Measurements from ENCODE around the gene IL1RAPL1. TPM values are rescaled to one million over a fixed set of nuclear protein-coding genes. Genes with fewer than 3 reads are reported as not detected.

Gene IL1RAPL1
- total RNA-seq, 1 experiment from 2014 or later, result 3.2 TPM

- peak; percentile 73 for DNase-seq (ENCODE audit: low read depth)
Observed at GRCh38 chrX:29419774-29420553, 832.7 kb downstream of the IL1RAPL1 start.

GRCh38 chrX:29422034-29422433 lies 834.8 kb downstream of the IL1RAPL1 start:
- no peak for DNase-seq (ENCODE audit: low read depth)

GRCh38 chrX:29431895-29432294 lies 844.6 kb downstream of the IL1RAPL1 start:
- peak; percentile 9 for DNase-seq (ENCODE audit: low read depth)

GRCh38 chrX:29432534-29432933 lies 845.3 kb downstream of the IL1RAPL1 start:
- DNase-seq (ENCODE audit: low read depth), result no peak

GRCh38 chrX:29434939-29435338 lies 847.7 kb downstream of the IL1RAPL1 start:
- DNase-seq (ENCODE audit: low read depth), result no peak

- peak; percentile 72 for DNase-seq (ENCODE audit: low read depth)
Observed at GRCh38 chrX:29435396-29435795, 848.1 kb downstream of the IL1RAPL1 start.

- no peak for DNase-seq (ENCODE audit: low read depth)
Observed at GRCh38 chrX:29447867-29448266, 860.6 kb downstream of the IL1RAPL1 start.

GRCh38 chrX:29453333-29453732 lies 866.1 kb downstream of the IL1RAPL1 start:
- peak; percentile 31 for DNase-seq (ENCODE audit: low read depth)

- DNase-seq (ENCODE audit: low read depth), result no peak
Observed at GRCh38 chrX:29455702-29456101, 868.5 kb downstream of the IL1RAPL1 start.

GRCh38 chrX:29461039-29461438 lies 873.8 kb downstream of the IL1RAPL1 start:
- DNase-seq (ENCODE audit: low read depth), result peak; percentile 40

- DNase-seq (ENCODE audit: low read depth), result no peak
Observed at GRCh38 chrX:29466456-29466855, 879.2 kb downstream of the IL1RAPL1 start.

- no peak for DNase-seq (ENCODE audit: low read depth)
Observed at GRCh38 chrX:29468911-29469494, 881.8 kb downstream of the IL1RAPL1 start.

GRCh38 chrX:29470030-29470429 lies 882.8 kb downstream of the IL1RAPL1 start:
- DNase-seq (ENCODE audit: low read depth), result peak; percentile 26

- no peak for DNase-seq (ENCODE audit: low read depth)
Observed at GRCh38 chrX:29471829-29472228, 884.6 kb downstream of the IL1RAPL1 start.

GRCh38 chrX:29477878-29478277 lies 890.6 kb downstream of the IL1RAPL1 start:
- DNase-seq (ENCODE audit: low read depth), result no peak

GRCh38 chrX:29478336-29479069 lies 891.3 kb downstream of the IL1RAPL1 start:
- peak; percentile 72 for DNase-seq (ENCODE audit: low read depth)

- DNase-seq (ENCODE audit: low read depth), result no peak
Observed at GRCh38 chrX:29487214-29487613, 900.0 kb downstream of the IL1RAPL1 start.

GRCh38 chrX:29487714-29488113 lies 900.5 kb downstream of the IL1RAPL1 start:
- DNase-seq (ENCODE audit: low read depth), result no peak

- no peak for DNase-seq (ENCODE audit: low read depth)
Observed at GRCh38 chrX:29488919-29489318, 901.7 kb downstream of the IL1RAPL1 start.

GRCh38 chrX:29490606-29491005 lies 903.4 kb downstream of the IL1RAPL1 start:
- no peak for DNase-seq (ENCODE audit: low read depth)

GRCh38 chrX:29491659-29492058 lies 904.4 kb downstream of the IL1RAPL1 start:
- no peak for DNase-seq (ENCODE audit: low read depth)

GRCh38 chrX:29496636-29497180 lies 909.5 kb downstream of the IL1RAPL1 start:
- peak; percentile 17 for DNase-seq (ENCODE audit: low read depth)

Data from M059J (cell line).